HEK293 (cell line): ENCODE measurements around the gene WHRN.

Source experiments
- CTCF ChIA-PET: fragments of 350-600 bp; formaldehyde crosslinking; extraction: SDS; loops from one replicate; lab custom pipeline; 2021; ENCODE audit warnings: antibody characterized with exemption; lab: Yijun Ruan, JAX
- POLR2A ChIA-PET: fragments of 300-600 bp; formaldehyde crosslinking; extraction: SDS; loops from one replicate; lab custom pipeline; 2020; ENCODE audit warnings: antibody characterized with exemption, inconsistent platforms; lab: Yijun Ruan, JAX
- H3K27ac ChIP-seq: fragments of 200-500 bp; sonication (Bioruptor generic); 2 replicates; pipeline ENCODE4 v1.5.1; 2014; ENCODE audit warnings: low read depth, low read length, control low read depth, inconsistent platforms; ENCODE audit errors: extremely low read depth
- H3K36me3 ChIP-seq, 2 experiments: fragments of 200-500 bp in 1 of 2; sonication (Bioruptor generic) in 1 of 2; 1 replicate in 1 of 2; 2 replicates in 1 of 2; pipeline ENCODE4 v1.5.1; 2014 to 2017; ENCODE audit warnings: inconsistent platforms in 2 of 2, low read length in 2 of 2; ENCODE audit not compliant: control insufficient read depth in 2 of 2, insufficient read depth in 1 of 2
- H3K4me1 ChIP-seq: fragments of 200-500 bp; sonication (Bioruptor generic); 2 replicates; pipeline ENCODE4 v1.5.1; 2014; ENCODE audit warnings: mild to moderate bottlenecking, low read length, inconsistent platforms; ENCODE audit not compliant: control insufficient read depth, insufficient read depth
- H3K4me3 ChIP-seq: 2 replicates; pipeline ENCODE4 v1.5.1; 2011; ENCODE audit warnings: low read depth, mild to moderate bottlenecking, control low read depth, low read length, moderate library complexity
- H3K9me3 ChIP-seq: fragments of 200-500 bp; sonication (Bioruptor generic); 2 replicates; pipeline ENCODE4 v1.5.1; 2014; ENCODE audit warnings: low read depth, low read length, inconsistent platforms; ENCODE audit not compliant: control insufficient read depth, insufficient read depth
- ELK4 ChIP-seq: IDR thresholded peaks from 2 replicates; pipeline ENCODE4 v1.6.1; 2011; ENCODE audit warnings: mild to moderate bottlenecking, low read depth, low read length, borderline replicate concordance
- HOXA7 ChIP-seq: sonication (generic); formaldehyde crosslinking; IDR thresholded peaks from 2 replicates; pipeline ENCODE4 v1.8.1; 2022; ENCODE audit warnings: missing genetic modification reagents, borderline replicate concordance
- MYNN ChIP-seq: fragments of 450-650 bp; formaldehyde crosslinking; IDR thresholded peaks from 2 replicates; pipeline ENCODE4 v1.5.1; 2016; ENCODE audit warnings: missing biosample characterization, missing genetic modification characterization, borderline replicate concordance
- SALL2 ChIP-seq: fragments of 450-650 bp; formaldehyde crosslinking; IDR thresholded peaks from 2 replicates; pipeline ENCODE4 v1.5.0; 2017; ENCODE audit warnings: missing biosample characterization, mild to moderate bottlenecking, missing genetic modification characterization, borderline replicate concordance
- ZBTB20 ChIP-seq: fragments of 450-650 bp; formaldehyde crosslinking; IDR thresholded peaks from 2 replicates; pipeline ENCODE4 v1.5.1; 2016; ENCODE audit warnings: missing biosample characterization, missing genetic modification characterization
- ZNF157 ChIP-seq: fragments of 450-650 bp; formaldehyde crosslinking; IDR thresholded peaks from 2 replicates; pipeline ENCODE4 v1.5.1; 2016; ENCODE audit warnings: missing biosample characterization, missing genetic modification characterization
- ZNF223 ChIP-seq: fragments of 450-650 bp; formaldehyde crosslinking; IDR thresholded peaks from 2 replicates; pipeline ENCODE4 v1.5.1; 2016; ENCODE audit warnings: missing biosample characterization, missing genetic modification characterization
- ZNF391 ChIP-seq: fragments of 450-650 bp; formaldehyde crosslinking; IDR thresholded peaks from 2 replicates; pipeline ENCODE4 v1.5.1; 2016; ENCODE audit warnings: low read depth, missing biosample characterization, missing genetic modification characterization, borderline replicate concordance
- ZNF529 ChIP-seq: fragments of 450-650 bp; formaldehyde crosslinking; IDR thresholded peaks from 2 replicates; pipeline ENCODE4 v1.5.1; 2017; ENCODE audit warnings: missing genetic modification characterization, missing biosample characterization; ENCODE audit not compliant: insufficient replicate concordance
- ZNF549 ChIP-seq: fragments of 450-650 bp; IDR thresholded peaks from 2 replicates; pipeline ENCODE4 v1.5.1; 2018; ENCODE audit warnings: missing biosample characterization, missing genetic modification characterization, mild to moderate bottlenecking, inconsistent platforms, moderate library complexity
- ZNF585B ChIP-seq: fragments of 450-650 bp; formaldehyde crosslinking; IDR thresholded peaks from 2 replicates; pipeline ENCODE4 v1.5.1; 2016; ENCODE audit warnings: missing biosample characterization, missing genetic modification characterization
- ZNF639 ChIP-seq: fragments of 450-650 bp; formaldehyde crosslinking; IDR thresholded peaks from 2 replicates; pipeline ENCODE4 v1.5.1; 2016; ENCODE audit warnings: missing biosample characterization, missing genetic modification characterization
- ZNF654 ChIP-seq: fragments of 450-650 bp; formaldehyde crosslinking; IDR thresholded peaks from 2 replicates; pipeline ENCODE4 v1.5.1; 2016; ENCODE audit warnings: low read depth, missing biosample characterization, missing genetic modification characterization
- ZNF670 ChIP-seq: fragments of 450-650 bp; formaldehyde crosslinking; IDR thresholded peaks from 2 replicates; pipeline ENCODE4 v1.5.1; 2016; ENCODE audit warnings: missing biosample characterization, missing genetic modification characterization, low read depth
- ZNF777 ChIP-seq: fragments of 450-650 bp; formaldehyde crosslinking; IDR thresholded peaks from 2 replicates; pipeline ENCODE4 v1.5.1; 2017; ENCODE audit warnings: missing biosample characterization, missing genetic modification characterization, borderline replicate concordance
- ZNF791 ChIP-seq: fragments of 450-650 bp; formaldehyde crosslinking; IDR thresholded peaks from 2 replicates; pipeline ENCODE4 v1.5.1; 2016; ENCODE audit warnings: missing biosample characterization, missing genetic modification characterization
- ZNF792 ChIP-seq: fragments of 450-650 bp; formaldehyde crosslinking; IDR thresholded peaks from 2 replicates; pipeline ENCODE4 v1.5.1; 2016; ENCODE audit warnings: missing biosample characterization, missing genetic modification characterization
- ZNF830 ChIP-seq: fragments of 450-650 bp; IDR thresholded peaks from 2 replicates; pipeline ENCODE4 v1.5.0; 2018; ENCODE audit warnings: missing biosample characterization, missing genetic modification characterization, low read depth, mild to moderate bottlenecking, moderate library complexity
- ZNF843 ChIP-seq: fragments of 450-650 bp; formaldehyde crosslinking; IDR thresholded peaks from 2 replicates; pipeline ENCODE4 v1.5.1; 2016; ENCODE audit warnings: missing biosample characterization, missing genetic modification characterization
- TF ChIP-seq, protein P1 (sequence below): fragments of 450-650 bp; formaldehyde crosslinking; IDR thresholded peaks from 2 replicates; pipeline ENCODE4 v1.5.1; 2016; ENCODE audit warnings: missing biosample characterization, missing genetic modification characterization

The WHRN gene

DNA sequence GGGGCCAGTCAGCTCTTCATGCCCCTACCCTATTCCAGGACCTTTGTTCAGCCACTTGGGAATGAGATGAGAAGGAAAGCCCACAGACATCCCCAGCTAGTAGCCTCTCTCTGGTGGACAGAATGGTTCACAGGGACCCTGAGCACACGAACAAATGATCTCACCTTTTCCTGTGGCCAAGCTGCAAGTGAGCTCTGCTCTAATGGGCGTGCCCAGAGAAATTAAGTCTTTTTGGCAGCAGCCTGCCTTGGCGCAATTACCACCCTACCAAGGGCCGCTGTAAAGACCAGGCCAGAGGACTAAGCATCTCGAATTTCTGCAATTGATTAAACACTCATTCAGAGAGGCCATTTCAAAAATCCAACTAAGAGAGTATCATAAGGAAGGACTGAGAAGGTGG lies 56.0 kb downstream of the WHRN start:
- CTCF ChIA-PET, result interaction anchor here (0.7 to 1.7 kb wide), 3 partner anchors 111 to 416 kb away, joined by 3 to 5 read pairs (median 4); no protein-coding TSS in a partner anchor
- POLR2A ChIA-PET, result no interaction called here
- Histone ChIP-seq H3K4me3 (no peak overlapping the region), H3K27ac (no peak overlapping the region), H3K36me3 (no peaks in the 10 kb centered on the region), H3K9me3 (no peaks in the 10 kb centered on the region), H3K4me1 (no peaks in the 10 kb centered on the region)
- TF ChIP-seq ZNF391 (tag by site-specific recombination), result no peak
- no peak for TF ChIP-seq ZNF792 (tag by site-specific recombination)
- TF ChIP-seq ZNF529 (tag by site-specific recombination), result no peak
- no peak for TF ChIP-seq ZNF843 (tag by site-specific recombination)

DNA sequence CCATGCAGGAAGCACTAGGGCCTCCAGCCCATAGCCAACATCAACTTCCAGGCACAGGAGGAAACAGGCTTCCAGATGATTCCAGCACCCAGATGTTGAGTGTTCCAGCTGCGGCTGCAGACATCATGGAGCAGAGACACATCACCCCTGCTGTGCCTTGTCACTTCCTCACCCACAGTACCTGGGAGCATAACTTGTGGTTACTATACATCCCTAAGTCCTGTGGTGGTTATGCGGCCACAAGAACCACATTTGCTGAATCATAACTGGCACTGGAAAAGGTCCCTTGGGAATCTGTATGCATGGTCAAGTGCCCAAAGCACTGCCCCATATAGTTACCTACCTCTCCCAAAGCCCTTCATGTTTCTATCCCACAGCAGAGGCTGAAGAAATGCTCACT lies 56.6 kb downstream of the WHRN start:
- TF ChIP-seq ZBTB20, result no peak
- no peak for TF ChIP-seq ZNF549 (tag by site-specific recombination)
- TF ChIP-seq ZNF529 (tag by site-specific recombination), result no peak
- TF ChIP-seq ZNF830 (tag by site-specific recombination), result no peak
- no peak for TF ChIP-seq ZNF791
- no peak for TF ChIP-seq ZNF792 (tag by site-specific recombination)
- TF ChIP-seq ZNF157 (tag by site-specific recombination), result no peak
- no peak for TF ChIP-seq HOXA7 (CRISPR knock-in tag)
- TF ChIP-seq, protein P1, sequence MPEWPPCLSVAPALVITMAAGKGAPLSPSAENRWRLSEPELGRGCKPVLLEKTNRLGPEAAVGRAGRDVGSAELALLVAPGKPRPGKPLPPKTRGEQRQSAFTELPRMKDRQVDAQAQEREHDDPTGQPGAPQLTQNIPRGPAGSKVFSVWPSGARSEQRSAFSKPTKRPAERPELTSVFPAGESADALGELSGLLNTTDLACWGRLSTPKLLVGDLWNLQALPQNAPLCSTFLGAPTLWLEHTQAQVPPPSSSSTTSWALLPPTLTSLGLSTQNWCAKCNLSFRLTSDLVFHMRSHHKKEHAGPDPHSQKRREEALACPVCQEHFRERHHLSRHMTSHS (tag by site-specific recombination), result no peak
- no peak for TF ChIP-seq MYNN (tag by site-specific recombination)
- no peak for TF ChIP-seq ZNF585B (tag by site-specific recombination)
- no peak for TF ChIP-seq ZNF670 (tag by site-specific recombination)
- no peak for TF ChIP-seq ELK4
- TF ChIP-seq ZNF777 (tag by site-specific recombination), result no peak
- no peak for TF ChIP-seq SALL2 (tag by site-specific recombination)
- no peak for TF ChIP-seq ZNF639 (tag by site-specific recombination)
- TF ChIP-seq ZNF654 (tag by site-specific recombination), result no peak
- TF ChIP-seq ZNF223 (tag by site-specific recombination), result no peak
- ChIA-PET POLR2A (no interaction called here), CTCF (interaction anchor here (1.0 to 1.7 kb wide), 2 partner anchors 110 to 205 kb away, joined by 3 to 5 read pairs; no protein-coding TSS in a partner anchor)
- Histone ChIP-seq H3K9me3 (no peaks in the 10 kb centered on the region), H3K27ac (no peak overlapping the region), H3K4me3 (no peak overlapping the region), H3K4me1 (no peaks in the 10 kb centered on the region), H3K36me3 (no peaks in the 10 kb centered on the region)
